ENCODE results near the gene PLSCR1. TPM values are rescaled to one million over a fixed set of nuclear protein-coding genes. Genes with fewer than 3 reads are reported as not detected.

PLSCR1 gene
- total RNA-seq, 1 donor from 2014 or later: 12.0 TPM

- H3K27me3 ChIP-seq (ENCODE audit: control insufficient read depth in 3 of 3, insufficient read depth in 3 of 3, low read length in 3 of 3): no peaks in the 10 kb centered on the region
- H3K9me3 ChIP-seq (ENCODE audit: control insufficient read depth in 3 of 3, low read length in 3 of 3): no peaks in the 10 kb centered on the region
- H3K4me1 ChIP-seq (ENCODE audit: control insufficient read depth in 3 of 3, insufficient read depth in 3 of 3, low read length in 3 of 3): no peaks in the 10 kb centered on the region
- no peak overlapping the region for H3K4me3 ChIP-seq (ENCODE audit: low read length in 3 of 3)
- no peak overlapping the region for H3K9ac ChIP-seq (ENCODE audit: low read depth in 1 of 3, low read length in 3 of 3)
- H3K27ac ChIP-seq (ENCODE audit: low read depth, low read length): no peak overlapping the region
- no peaks in the 10 kb centered on the region for H3K36me3 ChIP-seq (ENCODE audit: control insufficient read depth in 3 of 3, insufficient read depth in 3 of 3, low read length in 3 of 3)
These were observed 6.5 kb upstream of the PLSCR1 start for GRCh38 chr3:146550743-146551510.

DNA sequence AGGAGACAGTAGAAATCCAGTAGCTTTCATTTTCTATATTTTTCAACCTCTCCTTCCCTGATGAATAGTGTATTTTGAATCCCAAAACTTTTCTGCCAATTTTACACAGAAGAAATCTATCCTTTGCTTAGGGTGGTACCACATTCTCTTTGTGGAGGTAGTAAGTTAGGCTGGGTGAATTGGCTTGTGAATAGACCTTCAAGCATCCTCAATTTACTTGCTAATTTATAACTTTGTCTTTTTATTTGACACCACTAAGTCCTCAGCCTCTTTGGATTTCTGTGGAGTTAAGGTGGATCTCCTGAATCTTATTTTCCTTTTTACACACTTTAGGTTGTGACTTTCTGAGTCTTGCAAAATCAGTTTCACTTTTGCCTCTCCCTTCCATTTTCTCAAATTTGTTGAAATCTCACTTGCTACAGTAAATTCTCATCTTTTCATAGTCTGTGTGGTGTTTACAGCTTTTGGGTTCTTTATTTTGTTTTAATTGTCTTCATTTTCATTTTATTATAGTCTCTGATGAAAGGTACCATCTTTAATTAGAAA, 5.7 kb upstream of the PLSCR1 start:
- Histone ChIP-seq H3K4me1 (ENCODE audit: control insufficient read depth in 3 of 3, insufficient read depth in 3 of 3, low read length in 3 of 3) (no peaks in the 10 kb centered on the region), H3K9me3 (ENCODE audit: control insufficient read depth in 3 of 3, low read length in 3 of 3) (no peaks in the 10 kb centered on the region), H3K4me3 (ENCODE audit: low read length in 3 of 3) (no peak overlapping the region), H3K36me3 (ENCODE audit: control insufficient read depth in 3 of 3, insufficient read depth in 3 of 3, low read length in 3 of 3) (no peaks in the 10 kb centered on the region), H3K27ac (ENCODE audit: low read depth, low read length) (no peak overlapping the region), H3K27me3 (ENCODE audit: control insufficient read depth in 3 of 3, insufficient read depth in 3 of 3, low read length in 3 of 3) (no peaks in the 10 kb centered on the region), H3K9ac (ENCODE audit: low read depth in 1 of 3, low read length in 3 of 3) (no peak overlapping the region)

DNA sequence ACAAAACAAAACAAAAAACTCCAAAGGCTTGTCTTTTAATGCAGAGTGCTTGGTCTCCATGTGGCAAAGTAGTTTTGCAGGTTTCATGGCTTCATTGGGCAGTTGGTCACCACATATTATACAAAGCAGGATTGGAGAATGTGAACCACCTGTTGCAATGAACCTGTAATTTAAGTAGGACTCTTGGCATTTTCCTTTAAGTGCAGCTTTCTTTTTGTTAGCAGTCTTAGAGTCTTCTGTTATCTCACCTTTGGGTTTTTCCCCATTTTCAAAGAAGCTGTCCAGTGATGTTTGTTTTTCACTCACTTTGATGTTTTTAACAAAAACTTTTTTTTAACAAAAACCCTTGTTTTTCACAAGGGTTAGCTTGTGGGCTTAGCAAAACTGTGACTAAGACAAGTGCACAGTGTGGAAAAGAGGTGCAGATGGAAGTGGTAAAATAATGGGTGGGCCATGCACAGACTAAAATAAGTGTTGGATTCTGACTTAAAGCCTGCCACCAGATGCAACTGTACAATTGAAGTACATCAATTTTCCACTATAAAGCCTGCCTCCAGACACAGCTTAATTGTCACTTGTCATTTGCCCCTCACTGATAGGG, 2.9 kb upstream of the PLSCR1 start:
- H3K9me3 ChIP-seq (ENCODE audit: control insufficient read depth in 3 of 3, low read length in 3 of 3): no peaks in the 10 kb centered on the region
- peaks cover 0 to 7% (median 0%) of the 10 kb centered on the region in 3 donors for H3K4me1 ChIP-seq (ENCODE audit: control insufficient read depth in 3 of 3, insufficient read depth in 3 of 3, low read length in 3 of 3)
- H3K27ac ChIP-seq (ENCODE audit: low read depth, low read length): no peak overlapping the region
- H3K36me3 ChIP-seq (ENCODE audit: control insufficient read depth in 3 of 3, insufficient read depth in 3 of 3, low read length in 3 of 3): no peaks in the 10 kb centered on the region
- no peak overlapping the region for H3K9ac ChIP-seq (ENCODE audit: low read depth in 1 of 3, low read length in 3 of 3)
- H3K4me3 ChIP-seq (ENCODE audit: low read length in 3 of 3): no peak overlapping the region
- no peaks in the 10 kb centered on the region for H3K27me3 ChIP-seq (ENCODE audit: control insufficient read depth in 3 of 3, insufficient read depth in 3 of 3, low read length in 3 of 3)

DNA sequence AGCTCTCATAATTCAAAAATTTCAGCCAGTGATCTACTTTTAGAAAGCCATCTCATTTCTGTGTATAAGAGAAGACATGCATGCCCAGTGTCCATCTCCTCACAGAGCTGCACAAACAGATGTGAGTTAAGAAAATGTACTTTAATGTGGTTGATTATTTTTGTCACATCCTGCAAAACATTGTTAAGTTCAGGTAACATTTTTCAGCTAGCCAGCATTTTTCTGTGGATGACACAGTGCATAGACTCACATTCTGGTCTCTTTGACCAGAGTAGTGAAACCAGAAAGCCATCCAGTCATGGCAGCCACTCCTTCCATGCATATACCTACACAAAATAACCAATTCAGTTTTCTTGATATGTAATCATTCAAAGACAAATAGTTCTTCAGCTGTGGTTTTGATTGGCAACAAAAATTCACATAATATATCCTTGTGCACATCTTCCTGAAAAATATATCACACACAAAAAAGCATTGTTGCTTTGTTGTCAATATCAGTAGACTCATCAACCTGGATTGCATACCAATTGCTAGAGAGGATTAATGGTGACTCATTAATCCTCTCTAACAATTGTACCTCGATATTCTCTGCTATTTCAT, 2.1 kb upstream of the PLSCR1 start:
- Histone ChIP-seq H3K27ac (ENCODE audit: low read depth, low read length) (no peak overlapping the region), H3K36me3 (ENCODE audit: control insufficient read depth in 3 of 3, insufficient read depth in 3 of 3, low read length in 3 of 3) (no peaks in the 10 kb centered on the region), H3K4me3 (ENCODE audit: low read length in 3 of 3) (no peak overlapping the region)

GRCh38 chr3:146544929-146545528, 622 bp upstream of the PLSCR1 start:
- Histone ChIP-seq H3K9ac (ENCODE audit: low read depth in 1 of 3, low read length in 3 of 3) (peak overlapping the region; percentile 79 to 83 (median 80)), H3K4me3 (ENCODE audit: low read length in 3 of 3) (peak overlapping the region; percentile 72 to 79 (median 77)), H3K4me1 (ENCODE audit: control insufficient read depth in 3 of 3, insufficient read depth in 3 of 3, low read length in 3 of 3) (peaks cover 0 to 7% (median 4%) of the 10 kb centered on the region in 3 donors), H3K27me3 (ENCODE audit: control insufficient read depth in 3 of 3, insufficient read depth in 3 of 3, low read length in 3 of 3) (no peaks in the 10 kb centered on the region), H3K27ac (ENCODE audit: low read depth, low read length) (peak overlapping the region; percentile 92), H3K36me3 (ENCODE audit: control insufficient read depth in 3 of 3, insufficient read depth in 3 of 3, low read length in 3 of 3) (no peaks in the 10 kb centered on the region), H3K9me3 (ENCODE audit: control insufficient read depth in 3 of 3, low read length in 3 of 3) (no peaks in the 10 kb centered on the region)

More for the DNA sequence above, 2.1 kb upstream of the PLSCR1 start:
- Histone ChIP-seq H3K27me3 (ENCODE audit: control insufficient read depth in 3 of 3, insufficient read depth in 3 of 3, low read length in 3 of 3) (no peaks in the 10 kb centered on the region), H3K9me3 (ENCODE audit: control insufficient read depth in 3 of 3, low read length in 3 of 3) (no peaks in the 10 kb centered on the region), H3K9ac (ENCODE audit: low read depth in 1 of 3, low read length in 3 of 3) (no peak overlapping the region), H3K4me1 (ENCODE audit: control insufficient read depth in 3 of 3, insufficient read depth in 3 of 3, low read length in 3 of 3) (peaks cover 0 to 7% (median 4%) of the 10 kb centered on the region in 3 donors)

GRCh38 chr3:146543461-146544001, 876 bp downstream of the PLSCR1 start:
- H3K4me3 ChIP-seq (ENCODE audit: low read length in 3 of 3): peak overlapping the region; percentile 72 to 79 (median 77)
- peaks cover 0 to 7% (median 4%) of the 10 kb centered on the region in 3 donors for H3K4me1 ChIP-seq (ENCODE audit: control insufficient read depth in 3 of 3, insufficient read depth in 3 of 3, low read length in 3 of 3)
- peak overlapping the region; percentile 92 for H3K27ac ChIP-seq (ENCODE audit: low read depth, low read length)
- H3K36me3 ChIP-seq (ENCODE audit: control insufficient read depth in 3 of 3, insufficient read depth in 3 of 3, low read length in 3 of 3): no peaks in the 10 kb centered on the region
- peak overlapping the region; percentile 79 to 83 (median 80) for H3K9ac ChIP-seq (ENCODE audit: low read depth in 1 of 3, low read length in 3 of 3)
- no peaks in the 10 kb centered on the region for H3K27me3 ChIP-seq (ENCODE audit: control insufficient read depth in 3 of 3, insufficient read depth in 3 of 3, low read length in 3 of 3)
- no peaks in the 10 kb centered on the region for H3K9me3 ChIP-seq (ENCODE audit: control insufficient read depth in 3 of 3, low read length in 3 of 3)

DNA sequence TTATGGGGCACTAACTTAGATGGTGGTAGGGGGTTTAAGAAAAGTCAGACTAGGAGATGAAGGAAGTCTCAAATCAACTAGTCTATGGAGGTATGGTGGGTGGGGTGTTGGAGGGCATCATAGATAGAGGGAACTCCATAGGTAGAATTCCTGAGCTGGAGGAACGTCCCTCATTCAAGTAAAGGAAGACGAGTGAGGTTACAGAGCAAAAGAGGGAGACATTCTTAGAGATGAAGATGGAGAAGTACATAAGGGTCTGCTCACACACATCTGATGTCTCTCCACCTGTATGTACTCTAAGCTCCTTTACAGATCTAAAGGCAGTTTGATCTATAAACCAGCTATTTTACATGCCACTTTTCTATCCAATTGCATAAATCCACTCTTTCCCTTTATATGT, 1.4 kb downstream of the PLSCR1 start:
- Histone ChIP-seq H3K36me3 (ENCODE audit: control insufficient read depth in 3 of 3, insufficient read depth in 3 of 3, low read length in 3 of 3) (no peaks in the 10 kb centered on the region), H3K9ac (ENCODE audit: low read depth in 1 of 3, low read length in 3 of 3) (peak overlapping the region in 2 of 3 donors; percentile 69 to 80), H3K27me3 (ENCODE audit: control insufficient read depth in 3 of 3, insufficient read depth in 3 of 3, low read length in 3 of 3) (no peaks in the 10 kb centered on the region), H3K9me3 (ENCODE audit: control insufficient read depth in 3 of 3, low read length in 3 of 3) (no peaks in the 10 kb centered on the region), H3K4me3 (ENCODE audit: low read length in 3 of 3) (peak overlapping the region; percentile 22 to 79 (median 72)), H3K27ac (ENCODE audit: low read depth, low read length) (peak overlapping the region; percentile 92), H3K4me1 (ENCODE audit: control insufficient read depth in 3 of 3, insufficient read depth in 3 of 3, low read length in 3 of 3) (peaks cover 0 to 7% (median 4%) of the 10 kb centered on the region in 3 donors)

- Histone ChIP-seq H3K27ac (ENCODE audit: low read depth, low read length) (peak overlapping the region; percentile 92), H3K4me3 (ENCODE audit: low read length in 3 of 3) (peak overlapping the region in 1 of 3 donors; percentile 33), H3K9ac (ENCODE audit: low read depth in 1 of 3, low read length in 3 of 3) (peak overlapping the region in 1 of 3 donors; percentile 0), H3K9me3 (ENCODE audit: control insufficient read depth in 3 of 3, low read length in 3 of 3) (no peaks in the 10 kb centered on the region), H3K27me3 (ENCODE audit: control insufficient read depth in 3 of 3, insufficient read depth in 3 of 3, low read length in 3 of 3) (no peaks in the 10 kb centered on the region), H3K36me3 (ENCODE audit: control insufficient read depth in 3 of 3, insufficient read depth in 3 of 3, low read length in 3 of 3) (no peaks in the 10 kb centered on the region), H3K4me1 (ENCODE audit: control insufficient read depth in 3 of 3, insufficient read depth in 3 of 3, low read length in 3 of 3) (peaks cover 0 to 7% (median 4%) of the 10 kb centered on the region in 3 donors)
These were observed 2.2 kb downstream of the PLSCR1 start for GRCh38 chr3:146542179-146542578.

- H3K9me3 ChIP-seq (ENCODE audit: control insufficient read depth in 3 of 3, low read length in 3 of 3): no peaks in the 10 kb centered on the region
- no peak overlapping the region for H3K9ac ChIP-seq (ENCODE audit: low read depth in 1 of 3, low read length in 3 of 3)
- H3K27ac ChIP-seq (ENCODE audit: low read depth, low read length): peak overlapping the region; percentile 92
- peaks cover 0 to 7% (median 4%) of the 10 kb centered on the region in 3 donors for H3K4me1 ChIP-seq (ENCODE audit: control insufficient read depth in 3 of 3, insufficient read depth in 3 of 3, low read length in 3 of 3)
- H3K4me3 ChIP-seq (ENCODE audit: low read length in 3 of 3): no peak overlapping the region
- H3K36me3 ChIP-seq (ENCODE audit: control insufficient read depth in 3 of 3, insufficient read depth in 3 of 3, low read length in 3 of 3): no peaks in the 10 kb centered on the region
- H3K27me3 ChIP-seq (ENCODE audit: control insufficient read depth in 3 of 3, insufficient read depth in 3 of 3, low read length in 3 of 3): no peaks in the 10 kb centered on the region
These were observed 3.4 kb downstream of the PLSCR1 start for GRCh38 chr3:146540978-146541377.

Data from skeletal muscle tissue (tissue), 4 donors.